Measurements from ENCODE around the gene PDGFB. TPM values are rescaled to one million over a fixed set of nuclear protein-coding genes. Genes with fewer than 3 reads are reported as not detected.
A peak's percentile ranks its signal among the peaks of the same experiment; 100 is the strongest.

Gene PDGFB
- total RNA-seq, 1 experiment from 2014 or later, result 0.14 TPM

DNA sequence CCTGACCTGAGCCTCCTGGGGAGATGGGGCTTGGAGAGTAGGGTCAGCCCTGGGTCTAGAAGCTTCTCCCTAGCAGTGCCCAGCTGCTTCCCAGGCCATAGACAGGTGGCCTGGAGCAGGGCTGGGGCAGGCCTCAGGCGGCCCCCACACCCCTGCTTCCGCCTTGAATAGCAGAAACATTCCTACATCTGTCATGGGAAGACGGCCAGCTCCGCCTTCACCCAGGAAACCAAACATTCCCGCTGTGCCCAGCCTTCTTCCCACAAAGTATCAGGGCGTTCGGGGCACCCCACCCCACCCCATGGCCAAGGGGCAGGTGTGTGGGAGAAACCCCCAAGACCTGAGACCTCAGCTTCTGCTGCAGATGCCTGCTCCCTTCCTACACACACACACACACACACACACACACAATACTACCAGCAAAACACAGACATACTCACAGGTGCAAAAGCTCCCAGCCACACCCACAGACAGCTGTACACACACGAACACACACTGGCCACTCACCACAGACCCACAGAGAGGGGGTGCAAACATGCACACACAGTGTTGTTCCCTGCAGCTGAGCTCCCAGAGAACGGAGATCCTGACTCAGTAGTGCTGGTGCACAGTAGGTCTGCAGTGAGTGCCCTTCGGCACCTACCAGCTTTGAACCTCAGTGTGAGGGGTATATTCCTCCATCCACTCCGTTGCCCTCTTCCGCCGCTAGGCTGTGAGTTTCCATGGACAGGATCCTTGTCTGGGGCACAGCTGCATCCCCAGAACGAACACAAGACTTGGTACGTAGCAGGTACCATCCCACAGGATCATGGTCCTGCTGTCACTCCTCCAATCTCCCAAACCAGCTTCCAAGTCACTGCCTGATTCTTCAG, 37.4 kb downstream of the PDGFB start:
- DNase-seq (ENCODE audit: low spot score), result no peak

DNA sequence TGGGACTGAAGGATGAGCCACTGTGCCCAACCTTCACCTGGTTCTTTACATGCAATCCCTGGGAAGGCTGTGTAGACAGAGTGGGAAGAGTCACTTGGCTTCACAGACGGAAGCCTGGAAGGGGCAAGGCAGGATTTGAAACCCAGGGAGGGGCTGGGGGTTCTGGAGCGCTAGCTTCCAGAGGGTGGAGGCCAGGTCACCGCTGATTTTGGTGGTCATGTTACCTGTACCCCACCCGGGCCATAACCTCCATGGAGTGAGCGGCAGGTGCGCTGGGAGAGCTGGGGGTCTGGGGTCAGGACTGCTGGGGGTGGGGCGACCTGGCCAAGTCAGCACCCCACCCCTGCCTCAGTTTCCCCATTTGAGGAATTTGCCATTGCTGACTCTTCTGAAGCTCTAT, 38.3 kb downstream of the PDGFB start:
- no peak for DNase-seq (ENCODE audit: low spot score)

DNA sequence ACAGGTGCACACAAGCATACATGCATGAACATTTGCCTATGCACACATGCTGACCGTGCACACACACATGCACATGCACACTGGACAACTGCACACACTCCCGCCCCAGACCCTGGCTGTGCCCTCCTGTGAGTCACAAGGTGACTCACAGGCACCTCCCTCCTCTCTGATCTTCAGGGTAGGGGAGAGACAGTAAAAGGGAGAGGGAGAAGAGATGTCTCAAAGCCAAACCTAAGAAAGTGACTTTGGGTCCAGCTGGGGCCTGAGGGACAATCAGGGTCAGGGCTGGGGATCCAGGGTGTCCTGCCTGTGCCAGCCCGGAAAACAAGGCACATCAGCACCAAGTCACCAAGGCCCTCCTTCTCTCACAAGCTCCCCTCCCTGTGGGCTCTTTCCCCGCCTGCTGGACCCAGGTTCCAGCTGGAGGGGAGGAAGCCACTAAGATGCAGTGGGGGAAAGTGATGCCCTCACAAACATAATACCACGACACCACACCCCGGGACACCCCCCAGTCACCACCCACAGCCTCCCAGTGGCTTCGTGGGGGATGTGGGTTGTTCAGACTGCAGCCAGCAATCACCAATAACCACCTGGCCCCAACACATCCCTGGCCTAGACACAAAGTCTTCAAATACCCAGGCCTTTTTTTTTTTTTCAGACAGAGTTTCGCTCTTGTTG, 39.3 kb downstream of the PDGFB start:
- DNase-seq (ENCODE audit: low spot score), result peak; percentile 66

DNA sequence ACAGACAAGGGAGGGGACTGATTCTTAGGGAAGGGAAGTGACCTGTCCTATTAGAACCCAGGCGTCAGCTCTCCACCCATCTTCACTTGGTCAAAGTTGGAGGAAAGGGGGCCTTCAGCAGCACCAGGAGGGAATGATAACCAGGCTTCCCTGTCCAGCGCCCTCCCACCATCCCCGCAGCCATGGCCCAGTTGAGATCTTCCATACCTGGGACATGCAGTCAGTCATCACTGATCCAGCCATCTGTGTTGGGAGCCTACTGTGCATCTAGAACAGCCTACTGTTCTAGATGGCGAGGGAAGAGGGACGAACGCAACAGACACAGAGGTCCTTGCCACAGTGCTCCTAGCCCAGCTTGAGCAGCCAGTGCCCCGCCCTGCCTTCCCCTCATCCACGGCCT, 40.6 kb downstream of the PDGFB start:
- no peak for DNase-seq (ENCODE audit: low spot score)

DNA sequence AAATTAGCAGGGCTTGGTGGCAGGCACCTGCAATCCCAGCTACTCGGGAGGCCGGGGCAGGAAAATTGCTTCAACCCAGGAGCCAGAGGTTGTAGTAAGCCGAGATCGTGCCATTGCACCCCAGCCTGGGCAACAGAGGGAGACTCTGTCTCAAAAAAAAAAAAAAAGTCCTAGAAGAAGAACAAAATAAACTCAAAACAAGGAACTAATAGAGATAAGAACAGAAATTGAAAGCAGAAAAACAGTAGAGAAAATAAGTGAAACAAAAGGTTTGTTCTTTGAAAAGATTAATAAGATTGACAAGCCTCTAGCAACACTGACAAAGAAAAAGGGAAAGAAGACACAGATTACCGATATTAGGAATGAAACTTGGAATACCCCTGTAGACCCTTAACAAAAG, 47.2 kb downstream of the PDGFB start:
- DNase-seq (ENCODE audit: low spot score), result no peak

DNA sequence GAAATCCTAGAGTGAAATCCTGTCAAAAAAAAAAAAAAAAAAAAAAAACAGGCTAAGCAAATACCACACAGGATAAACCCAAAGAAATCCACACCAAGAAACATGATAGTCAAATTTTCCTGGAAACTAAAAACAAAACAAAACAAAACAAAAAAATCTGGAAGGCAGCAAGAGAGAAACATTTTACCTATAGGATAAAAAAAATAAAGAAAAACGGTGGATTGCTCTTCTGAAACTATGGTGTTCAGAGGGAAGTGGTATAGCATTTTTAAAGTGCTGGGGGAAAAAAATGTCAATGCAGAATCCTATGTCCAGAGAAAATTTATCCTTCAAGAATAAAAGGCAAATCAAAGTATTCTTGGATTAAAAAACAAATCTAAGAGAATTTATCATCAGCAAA, 50.7 kb downstream of the PDGFB start:
- no peak for DNase-seq (ENCODE audit: low spot score)

DNA sequence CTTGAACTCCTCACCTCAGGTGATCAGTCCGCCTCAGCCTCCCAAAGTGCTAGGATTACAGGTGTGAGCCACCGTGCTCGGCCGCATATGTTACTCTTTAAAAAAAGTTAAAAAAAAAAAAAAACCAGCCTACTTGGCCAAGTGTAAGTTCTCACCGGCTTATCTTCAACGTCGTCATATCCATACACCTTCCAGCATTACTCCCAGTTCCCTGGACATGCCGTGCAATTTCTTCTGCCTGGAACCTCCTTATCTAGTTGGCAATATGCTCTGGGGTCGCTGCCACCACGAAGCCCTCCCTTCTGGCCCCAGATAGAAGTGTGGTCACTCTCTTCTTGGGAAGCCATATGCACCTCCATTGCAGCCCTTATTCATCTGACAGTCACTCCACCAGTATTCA, 56.0 kb downstream of the PDGFB start:
- DNase-seq (ENCODE audit: low spot score), result no peak

DNA sequence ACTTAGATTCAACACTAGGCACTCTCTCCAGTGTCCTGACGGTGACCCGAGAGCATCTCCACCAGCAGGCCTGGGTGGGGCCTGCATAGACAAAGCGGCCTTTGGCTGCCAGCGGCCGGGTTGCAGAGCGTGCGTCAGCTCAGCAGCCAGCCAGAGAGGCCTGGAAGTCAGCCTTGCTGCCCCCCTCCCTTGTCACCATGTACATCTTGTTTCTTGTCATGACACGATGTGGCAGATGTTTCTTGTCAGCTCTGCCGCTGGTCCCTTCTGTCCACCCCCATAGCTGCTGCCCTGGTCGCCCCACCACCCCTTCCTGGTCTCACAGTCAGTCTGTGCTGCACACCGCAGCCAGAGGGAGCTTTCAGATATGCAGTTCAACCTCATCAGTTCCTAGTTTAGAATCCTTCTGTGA, 59.2 kb downstream of the PDGFB start:
- DNase-seq (ENCODE audit: low spot score), result no peak

DNA sequence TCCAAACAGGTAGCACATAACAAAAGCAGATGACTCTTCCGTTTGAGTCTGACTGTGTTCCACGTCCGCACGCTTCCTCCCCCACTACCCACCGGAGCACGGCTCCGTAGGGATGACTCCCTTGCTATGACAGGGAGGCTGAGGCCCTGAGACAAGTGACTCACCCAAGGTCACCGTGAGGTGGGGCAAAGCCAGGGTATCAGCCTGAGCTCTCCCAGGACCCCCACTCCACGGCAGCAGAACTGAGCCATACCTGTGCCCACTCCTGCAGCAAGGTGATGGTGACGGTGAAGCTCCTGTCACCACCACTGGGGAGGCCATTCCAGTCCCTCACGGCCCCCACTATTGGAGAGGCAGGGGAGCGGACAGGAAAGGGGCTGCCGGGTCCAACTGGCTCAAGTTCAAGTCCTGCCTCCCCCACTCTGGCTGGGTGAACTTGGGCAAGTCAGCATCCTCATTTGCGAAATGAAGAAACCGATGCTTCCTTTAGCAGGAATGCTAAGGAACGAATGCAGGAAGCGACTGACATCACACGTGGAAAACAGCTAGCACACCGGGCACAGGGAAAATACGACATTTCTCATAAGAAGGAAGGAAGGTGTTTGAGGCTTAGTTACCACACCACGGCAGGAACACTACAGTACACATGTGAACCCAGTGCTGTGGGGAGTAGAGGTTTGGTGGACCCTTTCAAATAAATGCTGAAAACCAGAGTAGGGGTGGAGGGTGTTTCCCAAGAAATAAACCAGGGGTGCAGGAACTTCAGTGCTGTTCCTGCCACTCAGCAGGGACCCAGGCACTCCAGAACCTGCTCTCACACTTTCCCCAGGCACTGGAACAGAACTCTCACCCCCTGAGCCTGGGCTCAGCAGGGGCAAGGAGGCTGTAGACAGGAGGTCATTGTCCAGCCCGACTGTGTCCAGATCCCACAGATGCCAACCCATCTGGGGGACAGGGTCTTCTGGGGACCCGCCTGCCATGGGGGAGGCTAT, 59.9 kb downstream of the PDGFB start:
- DNase-seq (ENCODE audit: low spot score), result no peak

DNA sequence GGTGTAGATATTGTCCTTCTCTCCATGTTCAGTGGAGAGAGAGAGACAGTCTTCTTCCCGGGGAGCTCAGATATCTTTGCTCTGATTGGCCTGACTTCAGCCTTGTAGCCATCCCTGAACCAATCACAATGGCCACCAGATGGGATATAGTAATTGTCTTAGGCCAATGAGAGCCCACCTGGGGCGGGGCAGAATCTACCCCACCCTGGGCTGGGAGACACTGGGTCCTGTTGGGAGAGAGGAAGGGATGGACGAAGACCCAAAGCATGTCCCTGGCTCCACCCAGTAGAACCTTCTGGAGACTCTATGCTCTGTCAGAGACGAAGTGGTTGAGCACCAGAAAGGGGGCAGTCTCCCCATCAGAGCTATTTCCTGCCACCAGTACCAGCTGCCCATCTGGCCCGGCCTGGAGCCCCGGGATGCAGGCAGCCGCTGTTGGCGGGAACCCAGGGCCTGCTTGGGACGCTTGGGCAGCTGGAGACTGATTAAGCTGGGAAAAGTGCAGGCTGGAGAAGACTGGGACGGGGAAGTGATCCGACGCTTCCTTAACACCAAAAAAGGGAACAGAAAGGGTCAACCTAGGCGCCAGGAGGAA, 60.7 kb downstream of the PDGFB start:
- DNase-seq (ENCODE audit: low spot score), result no peak

DNA sequence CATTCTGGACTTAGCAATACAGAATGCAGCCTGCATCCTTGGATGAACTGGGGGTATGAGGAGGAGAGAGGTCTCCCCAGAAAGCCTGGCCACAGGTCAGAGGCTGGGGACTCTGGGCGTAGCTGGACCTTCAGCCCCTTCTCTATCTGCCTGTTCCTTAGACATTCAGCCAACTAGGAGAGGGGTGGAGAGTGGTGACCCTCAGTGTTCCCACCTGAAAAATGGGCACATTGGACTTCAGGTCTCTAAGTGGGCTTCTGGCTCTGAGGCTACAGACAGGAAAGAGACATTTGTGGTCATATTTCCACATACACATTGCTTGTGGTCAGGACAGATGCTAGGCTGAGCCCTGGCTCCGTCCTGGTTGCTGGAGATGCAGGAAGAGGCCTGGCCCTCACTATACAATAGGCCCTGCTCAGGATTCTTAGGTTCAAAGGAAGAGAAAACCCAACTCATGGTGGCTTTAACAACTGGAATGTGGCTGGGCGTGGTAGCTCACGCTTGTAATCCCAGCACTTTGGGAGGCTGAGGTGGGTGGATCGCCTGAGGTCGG, 62.2 kb downstream of the PDGFB start:
- DNase-seq (ENCODE audit: low spot score), result peak; percentile 55

DNA sequence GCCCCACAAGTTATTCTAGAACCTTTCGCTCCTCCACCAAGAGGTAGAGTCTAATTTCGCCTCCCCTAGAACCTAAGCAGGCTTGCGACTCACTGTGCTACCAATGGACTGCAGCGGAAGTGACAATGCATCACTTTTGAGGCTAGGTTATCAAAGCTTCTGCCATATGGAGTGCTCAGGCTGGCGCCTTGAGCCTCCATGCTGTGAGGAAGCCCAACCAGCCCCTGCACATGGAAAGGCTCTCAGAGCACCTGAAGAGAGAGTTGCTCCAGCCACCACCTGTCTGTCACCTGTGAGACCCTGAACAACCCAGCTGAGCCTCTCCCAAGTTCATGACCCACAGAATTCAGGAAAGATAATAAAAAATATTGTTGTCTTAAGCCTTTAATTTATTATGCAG, 63.0 kb downstream of the PDGFB start:
- no peak for DNase-seq (ENCODE audit: low spot score)

DNA sequence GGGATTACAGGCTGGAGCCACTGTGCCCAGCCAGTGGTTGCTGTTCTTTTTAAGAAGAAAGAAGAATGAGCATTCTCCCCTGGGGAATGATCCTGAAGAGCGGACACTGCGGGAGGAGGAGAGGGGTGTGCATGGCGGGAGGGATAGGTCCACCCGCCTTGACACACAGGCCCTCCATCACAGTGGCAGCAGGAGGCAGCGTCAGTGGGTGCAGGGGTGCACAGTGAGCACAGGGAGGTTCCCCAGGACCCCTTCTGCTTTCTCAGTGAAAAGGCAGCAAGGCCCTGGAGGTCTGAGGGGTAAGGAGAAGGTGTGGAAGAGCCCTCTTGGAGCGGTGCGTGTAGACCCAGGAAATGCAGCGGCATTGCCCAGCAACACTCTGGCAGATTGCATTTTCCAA, 63.4 kb downstream of the PDGFB start:
- no peak for DNase-seq (ENCODE audit: low spot score)

DNA sequence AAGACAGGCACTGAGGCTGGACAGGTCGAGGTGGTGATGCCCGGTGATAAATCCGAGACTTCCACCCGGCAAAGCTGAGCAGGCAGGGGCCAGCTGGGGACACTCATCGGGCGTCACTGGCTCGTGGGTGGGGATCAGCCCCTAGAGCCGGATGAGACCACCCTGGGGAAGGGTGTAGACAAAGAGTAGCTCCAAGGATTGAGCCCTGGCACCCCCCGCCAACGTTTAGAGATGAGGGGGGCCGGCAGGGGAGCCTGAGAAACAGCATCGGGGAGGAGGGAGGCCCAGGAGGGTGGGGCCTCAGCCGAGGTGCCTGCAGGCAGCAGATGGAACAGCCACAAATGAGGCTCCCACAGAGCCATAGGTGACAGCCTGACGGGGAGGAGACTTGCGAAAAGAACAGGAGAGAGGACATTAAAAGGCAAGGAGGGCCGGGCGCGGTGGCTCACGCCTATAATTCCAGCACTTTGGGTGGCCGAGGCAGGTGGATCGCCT, 64.9 kb downstream of the PDGFB start:
- DNase-seq (ENCODE audit: low spot score), result no peak

DNA sequence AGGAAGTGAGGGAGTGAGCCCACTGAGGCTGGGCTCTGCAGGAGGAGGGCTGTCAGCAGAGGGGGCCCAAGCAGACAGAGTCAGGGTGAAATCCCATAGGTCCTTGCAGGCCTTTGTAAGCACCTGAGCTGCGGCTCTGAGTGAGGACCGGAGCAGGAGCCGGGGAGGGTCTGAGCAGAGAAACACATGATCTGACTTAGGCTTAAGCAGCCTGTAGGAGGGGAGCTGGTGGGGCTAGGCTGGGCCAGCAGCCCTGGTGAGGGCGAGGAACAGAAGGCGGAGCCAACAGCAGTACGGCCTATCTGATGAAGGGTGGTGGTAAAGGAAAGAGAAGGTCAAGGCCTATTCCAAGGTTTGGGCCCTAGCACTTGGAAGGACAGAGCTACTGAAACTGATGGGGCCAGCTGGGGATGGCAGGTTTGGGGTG, 65.4 kb downstream of the PDGFB start:
- DNase-seq (ENCODE audit: low spot score), result no peak

DNA sequence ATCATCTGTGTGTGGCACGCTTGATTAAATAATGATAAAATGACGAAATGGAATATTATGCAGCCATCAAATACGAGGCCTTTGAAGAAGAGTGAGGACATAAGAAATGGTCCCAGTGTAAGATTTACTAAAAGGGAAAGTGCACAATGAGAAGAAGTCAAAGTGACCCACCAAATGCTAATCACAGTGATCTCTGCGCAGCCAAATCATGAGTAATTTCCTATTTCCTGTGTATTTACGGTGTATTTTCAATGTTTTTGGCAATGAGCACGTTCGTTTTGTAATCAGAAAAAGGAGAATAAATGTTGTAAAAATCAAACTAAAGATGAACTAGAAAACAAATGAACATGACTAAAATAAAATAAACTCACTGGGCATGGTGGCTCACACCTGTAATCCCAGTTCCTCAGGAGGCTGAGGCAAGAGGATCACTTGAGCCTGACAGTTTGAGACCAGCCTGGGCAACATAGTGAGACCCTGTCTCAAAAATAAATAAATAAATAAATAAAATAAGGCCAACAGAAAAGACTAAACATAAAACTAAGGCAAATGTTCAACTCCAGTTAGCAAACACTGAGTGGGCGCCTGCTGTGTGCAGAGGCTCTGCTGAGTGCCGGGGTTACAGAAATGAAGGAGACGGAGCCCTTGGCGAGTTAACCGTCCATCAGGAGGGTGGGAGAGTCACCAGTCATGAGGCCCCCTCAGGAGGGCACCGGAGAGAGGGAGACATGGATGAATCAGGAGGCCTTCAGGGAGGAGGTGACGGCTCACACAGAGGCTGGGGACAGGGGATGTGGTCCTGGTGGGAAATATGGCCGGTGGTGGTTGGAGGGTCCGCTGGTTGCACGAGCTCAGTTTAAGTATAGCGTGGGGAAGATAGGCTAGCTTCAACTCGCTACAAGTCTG, 66.3 kb downstream of the PDGFB start:
- no peak for DNase-seq (ENCODE audit: low spot score)

DNA sequence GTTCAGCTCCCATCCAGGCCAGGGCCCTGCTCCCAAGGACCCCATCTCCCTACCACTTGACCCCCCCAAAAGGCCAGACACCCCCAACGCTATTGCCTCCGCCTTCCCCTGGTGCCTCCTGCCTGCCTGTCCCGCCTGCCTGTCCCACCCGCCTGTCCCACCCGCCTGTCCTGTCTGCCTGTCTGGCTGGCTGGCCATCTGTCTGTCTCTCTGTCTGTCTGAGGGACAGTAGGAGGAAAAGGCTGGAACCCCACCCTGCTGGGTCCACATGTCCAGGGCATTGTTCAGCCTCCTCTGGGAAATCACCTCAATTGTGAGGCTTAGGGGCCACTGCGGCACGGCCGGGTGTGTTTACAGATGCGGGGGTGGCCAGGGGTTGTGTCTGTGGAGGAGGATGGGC, 67.0 kb downstream of the PDGFB start:
- DNase-seq (ENCODE audit: low spot score), result no peak

DNA sequence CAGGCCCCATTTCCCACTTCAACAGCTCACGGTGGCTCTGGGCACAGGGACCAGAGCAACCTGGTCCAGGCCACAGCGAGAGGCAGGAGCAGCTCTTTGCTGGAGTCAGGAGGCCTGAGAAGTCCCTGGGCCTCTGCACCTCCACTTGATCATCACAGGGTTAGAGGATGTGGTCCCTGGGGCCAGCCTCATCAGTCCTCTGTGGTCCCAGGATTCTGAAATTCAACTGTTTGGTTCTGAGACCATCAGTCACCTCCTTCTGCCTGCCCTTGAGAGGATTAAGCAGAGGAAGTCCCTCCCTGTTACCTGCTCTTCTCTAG, 67.4 kb downstream of the PDGFB start:
- DNase-seq (ENCODE audit: low spot score), result no peak

DNA sequence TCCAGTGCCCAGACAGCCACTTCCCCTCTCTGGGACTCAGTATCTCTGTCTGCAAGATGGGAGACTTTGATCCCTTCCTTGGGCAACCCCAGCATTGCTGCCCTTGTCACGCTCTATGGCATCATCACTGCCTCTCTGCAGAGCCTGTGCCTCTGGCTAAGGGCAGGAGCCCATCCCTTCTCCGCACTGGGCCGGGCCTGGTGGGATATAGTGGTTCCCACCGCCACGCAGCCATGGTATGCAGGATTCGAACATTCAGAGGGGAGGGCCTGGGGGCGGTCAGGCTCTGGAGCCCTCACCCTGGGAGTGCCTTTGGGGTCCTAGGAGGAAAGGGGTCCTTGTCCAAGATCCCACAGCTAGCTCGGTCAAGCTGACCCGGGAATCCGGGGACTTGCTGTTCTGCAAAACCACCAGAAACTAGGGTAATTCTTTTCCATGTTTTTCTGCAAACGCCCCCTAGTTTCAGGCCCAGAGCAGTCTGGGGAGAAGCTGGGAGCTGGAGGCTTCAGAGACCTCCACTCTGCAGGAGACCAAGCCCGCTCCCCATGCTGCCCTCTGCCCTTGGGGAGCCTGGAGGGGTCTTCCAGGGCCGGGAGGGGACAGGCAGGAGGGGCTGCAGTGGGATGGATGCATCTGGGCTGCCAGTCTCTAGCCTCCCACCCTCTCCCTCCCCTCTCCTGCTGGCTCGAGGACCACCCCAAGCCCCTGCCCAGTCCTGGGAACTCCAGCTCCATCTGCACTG, 67.9 kb downstream of the PDGFB start:
- no peak for DNase-seq (ENCODE audit: low spot score)

All from H4 (cell line).